ENCODE measurements around the gene FTCD. TPM values are rescaled to one million over a fixed set of nuclear protein-coding genes. Genes with fewer than 3 reads are reported as not detected.

Gene FTCD
- total RNA-seq, 4 donors from 2014 or later, result 0.29 TPM; not detected in 3

- intact Hi-C loops (cut with DNase I; ENCODE audit: low total_unique reads), result no loop called here
- DNase-seq (ENCODE audit: low spot score in 2 of 2), result peak in 1 of 2 donors; percentile 78
- 88 to 96% methylated on average over 19 to 21 of the region's 22 CpGs for whole genome bisulfite sequencing, 2 donors
- H3K4me3 ChIP-seq (ENCODE audit: low read depth, poor library complexity, severe bottlenecking), result no peak overlapping the region
- no peak for TF ChIP-seq POLR2A (IDR thresholded peaks at IDR 0.05)
- TF ChIP-seq CTCF (IDR thresholded peaks at IDR 0.05), result no peak
These were observed 5.2 kb upstream of the FTCD start for GRCh38 chr21:46160657-46160906.

DNA sequence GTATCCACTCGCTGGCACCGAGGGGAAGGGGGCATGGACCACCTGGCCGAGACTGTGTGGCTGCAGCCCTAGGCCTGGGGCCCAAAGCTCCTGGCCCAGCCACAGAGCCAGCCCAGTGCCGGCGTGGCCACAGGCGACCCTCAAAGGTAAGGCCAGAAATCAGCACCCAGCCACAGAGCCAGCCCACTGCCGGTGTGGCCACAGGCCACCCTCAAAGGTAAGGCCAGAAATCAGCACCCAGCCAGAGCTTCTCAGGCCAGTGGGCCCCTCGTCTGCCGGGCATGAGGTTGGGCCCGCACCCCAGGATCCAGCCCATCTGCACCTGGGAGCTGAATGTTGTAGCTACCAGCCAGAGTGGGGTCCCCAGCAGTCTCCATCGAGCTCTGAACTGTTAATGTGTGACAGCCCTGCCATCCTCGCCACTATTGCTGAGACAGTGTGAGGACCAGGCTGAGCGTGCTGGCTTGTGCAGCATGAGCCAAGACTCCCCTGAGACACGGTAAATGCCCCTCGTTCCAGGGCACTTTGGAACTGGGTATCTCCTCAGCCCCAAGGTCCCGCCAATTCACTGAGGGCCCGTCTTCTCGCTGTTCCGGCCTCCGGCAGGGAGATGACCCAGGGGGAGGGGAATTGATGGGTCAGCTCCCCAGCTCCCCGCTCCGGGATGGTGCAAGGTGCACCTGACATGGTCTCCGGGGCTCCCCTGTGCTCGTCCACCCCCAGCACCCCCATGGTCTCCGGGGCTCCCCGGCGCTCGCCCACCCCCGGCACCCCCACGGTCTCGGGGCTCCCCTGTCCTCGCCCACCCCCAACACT, 4.7 kb upstream of the FTCD start:
- DNase-seq (ENCODE audit: low spot score in 2 of 2), result peak in 1 of 2 donors; percentile 74
- intact Hi-C loops (cut with DNase I; ENCODE audit: low total_unique reads), result no loop called here
- WGBS, 2 donors, result 90 to 92% methylated on average over 16 to 27 of the region's 32 CpGs
- TF ChIP-seq CTCF (IDR thresholded peaks at IDR 0.05) (no peak), POLR2A (IDR thresholded peaks at IDR 0.05) (no peak)
- no peak overlapping the region for H3K4me3 ChIP-seq (ENCODE audit: low read depth, poor library complexity, severe bottlenecking)

DNA sequence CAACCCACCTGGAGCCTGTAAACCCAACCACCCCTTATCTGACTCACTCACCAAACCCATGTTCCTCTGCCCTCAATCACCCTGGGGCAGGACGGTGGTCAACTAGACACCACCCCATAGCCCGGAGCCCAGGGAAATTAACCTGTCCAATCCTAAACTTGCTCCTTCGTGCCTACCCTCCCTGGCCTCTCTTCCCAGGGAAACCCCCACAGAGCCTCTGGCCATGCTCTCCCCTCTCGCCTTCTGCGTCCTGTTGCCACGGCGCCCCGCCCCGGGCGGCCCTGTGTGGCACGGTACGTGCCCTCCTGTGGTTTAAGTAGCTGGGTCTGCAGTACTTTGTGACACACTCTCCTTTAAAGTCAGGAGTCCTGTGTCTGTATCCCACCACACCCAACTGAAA, 4.0 kb upstream of the FTCD start:
- 79 to 95% methylated on average over 12 of the region's 12 CpGs for WGBS, 2 donors

GRCh38 chr21:46158666-46159300, 3.4 kb upstream of the FTCD start:
- TF ChIP-seq POLR2A (IDR thresholded peaks at IDR 0.05), result no peak
- no peak for TF ChIP-seq CTCF (IDR thresholded peaks at IDR 0.05)
- peak in 1 of 2 donors; percentile 78 for DNase-seq (ENCODE audit: low spot score in 2 of 2)
- WGBS, 2 donors, result 83 to 89% methylated on average over 10 of the region's 10 CpGs
- H3K4me3 ChIP-seq (ENCODE audit: low read depth, poor library complexity, severe bottlenecking), result no peak overlapping the region
- intact Hi-C loops (cut with DNase I; ENCODE audit: low total_unique reads), result no loop called here

More for the DNA sequence above, 4.0 kb upstream of the FTCD start:
- TF ChIP-seq POLR2A (IDR thresholded peaks at IDR 0.05) (no peak), CTCF (IDR thresholded peaks at IDR 0.05) (no peak)
- H3K4me3 ChIP-seq (ENCODE audit: low read depth, poor library complexity, severe bottlenecking), result no peak overlapping the region
- peak in 1 of 2 donors; percentile 45 for DNase-seq (ENCODE audit: low spot score in 2 of 2)
- intact Hi-C loops (cut with DNase I; ENCODE audit: low total_unique reads), result no loop called here

- intact Hi-C loops (cut with DNase I; ENCODE audit: low total_unique reads), result no loop called here
- no peak overlapping the region for H3K4me3 ChIP-seq (ENCODE audit: low read depth, poor library complexity, severe bottlenecking)
- no peak for TF ChIP-seq POLR2A (IDR thresholded peaks at IDR 0.05)
- WGBS, 2 donors, result 88 to 93% methylated on average over 15 of the region's 15 CpGs
- DNase-seq (ENCODE audit: low spot score in 2 of 2), result peak in 1 of 2 donors; percentile 79
These were observed 2.6 kb upstream of the FTCD start for GRCh38 chr21:46157987-46158451.

DNA sequence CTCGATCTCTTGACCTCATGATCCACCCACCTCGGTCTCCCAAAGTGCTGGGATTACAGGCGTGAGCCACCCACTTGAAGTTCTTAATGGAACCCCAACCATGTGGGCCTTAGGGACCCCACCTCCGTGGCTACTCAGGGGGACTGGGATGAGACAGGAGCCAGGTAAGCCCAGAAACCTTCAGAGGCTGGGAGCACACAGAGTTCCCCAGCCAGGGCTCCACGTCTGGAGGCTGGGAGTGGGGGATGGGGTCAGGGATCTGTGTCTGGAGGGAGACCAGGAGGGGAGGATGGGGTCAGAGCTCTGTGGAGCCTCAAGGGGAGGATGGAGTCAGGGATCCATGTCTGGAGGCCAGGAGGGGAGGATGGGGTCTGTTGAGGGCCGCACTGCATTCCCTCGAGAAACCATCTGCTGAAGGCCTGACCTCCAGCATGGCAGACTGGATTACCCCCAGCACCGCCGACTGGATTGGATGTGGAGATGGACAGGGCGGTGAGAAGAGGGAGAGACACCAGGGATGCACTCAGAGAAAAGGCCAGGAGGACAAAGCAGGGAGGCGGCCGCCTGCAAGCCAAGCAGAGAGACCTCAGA, 2.1 kb upstream of the FTCD start:
- DNase-seq (ENCODE audit: low spot score in 2 of 2), result peak in 1 of 2 donors; percentile 80

More for the DNA sequence above, 2.1 kb upstream of the FTCD start:
- intact Hi-C loops (cut with DNase I; ENCODE audit: low total_unique reads), result no loop called here
- 93 to 94% methylated on average over 12 of the region's 12 CpGs for WGBS, 2 donors
- TF ChIP-seq CTCF (IDR thresholded peaks at IDR 0.05), result no peak
- no peak for TF ChIP-seq POLR2A (IDR thresholded peaks at IDR 0.05)
- no peak overlapping the region for H3K4me3 ChIP-seq (ENCODE audit: low read depth, poor library complexity, severe bottlenecking)
